WTC11 (cell line): ENCODE results near the gene OSBP2. TPM values are rescaled to one million over a fixed set of nuclear protein-coding genes. Genes with fewer than 3 reads are reported as not detected.

Experiments used
- AR ChIP-seq: fragments of 250-450 bp; sonication (Bioruptor Pico); IDR thresholded peaks from 2 replicates; pipeline ENCODE4 v1.9.0; 2021; ENCODE audit warnings: mild to moderate bottlenecking
- ATF1 ChIP-seq: sonication (generic); formaldehyde crosslinking; IDR thresholded peaks from 2 replicates; pipeline ENCODE4 v1.8.1; 2023; ENCODE audit warnings: mild to moderate bottlenecking, moderate library complexity, missing genetic modification reagents
- MYBL2 ChIP-seq: sonication (generic); formaldehyde crosslinking; IDR thresholded peaks from 2 replicates; pipeline ENCODE4 v1.8.1; 2023; ENCODE audit warnings: mild to moderate bottlenecking, moderate library complexity, missing genetic modification reagents
- RELA ChIP-seq: sonication (generic); formaldehyde crosslinking; IDR thresholded peaks from 2 replicates; pipeline ENCODE4 v1.8.1; 2022; ENCODE audit warnings: missing genetic modification reagents, mild to moderate bottlenecking, borderline replicate concordance
- SOX15 ChIP-seq: fragments of 250-450 bp; sonication (Bioruptor Pico); IDR thresholded peaks from 2 replicates; pipeline ENCODE4 v1.9.0; 2021; ENCODE audit warnings: mild to moderate bottlenecking
- TEAD1 ChIP-seq: sonication (generic); formaldehyde crosslinking; IDR thresholded peaks from 2 replicates; pipeline ENCODE4 v1.8.0; 2022; ENCODE audit warnings: mild to moderate bottlenecking, missing genetic modification reagents
- TEAD4 ChIP-seq: sonication (generic); formaldehyde crosslinking; IDR thresholded peaks from 2 replicates; pipeline ENCODE4 v1.8.0; 2022; ENCODE audit warnings: mild to moderate bottlenecking, missing genetic modification reagents
- ZNF671 ChIP-seq: fragments of 250-450 bp; sonication (Bioruptor Pico); IDR thresholded peaks from 2 replicates; pipeline ENCODE4 v1.8.0; 2021; ENCODE audit warnings: mild to moderate bottlenecking
- total RNA-seq: library from RNA; stranded (reverse); gene quantifications from 3 replicates; pipeline ENCODE4 v1.2.3, GENCODE V29; 2021
- TF ChIP-seq, protein P1 (sequence below): sonication (generic); formaldehyde crosslinking; conservative IDR thresholded peaks from 2 replicates; pipeline ENCODE4 v1.8.1; 2023; ENCODE audit warnings: mild to moderate bottlenecking, low read depth, missing genetic modification reagents, moderate library complexity
- TF ChIP-seq, protein P2 (sequence below): sonication (generic); formaldehyde crosslinking; IDR thresholded peaks from 2 replicates; pipeline ENCODE4 v1.8.1; 2023; ENCODE audit warnings: mild to moderate bottlenecking, missing genetic modification reagents, borderline replicate concordance
- TF ChIP-seq, protein P3 (sequence below): sonication (generic); formaldehyde crosslinking; IDR thresholded peaks from 2 replicates; pipeline ENCODE4 v1.8.0; 2022; ENCODE audit warnings: mild to moderate bottlenecking, missing genetic modification reagents
- TF ChIP-seq, protein P4 (sequence below): sonication (generic); formaldehyde crosslinking; IDR thresholded peaks from 2 replicates; pipeline ENCODE4 v1.8.0; 2023; ENCODE audit warnings: missing genetic modification reagents, mild to moderate bottlenecking, borderline replicate concordance

OSBP2 gene
- total RNA-seq, 1 experiment from 2014 or later: 4.1 TPM

GRCh38 chr22:30752771-30753170, 58.1 kb downstream of the OSBP2 start (continued):
- TF ChIP-seq, protein P1, sequence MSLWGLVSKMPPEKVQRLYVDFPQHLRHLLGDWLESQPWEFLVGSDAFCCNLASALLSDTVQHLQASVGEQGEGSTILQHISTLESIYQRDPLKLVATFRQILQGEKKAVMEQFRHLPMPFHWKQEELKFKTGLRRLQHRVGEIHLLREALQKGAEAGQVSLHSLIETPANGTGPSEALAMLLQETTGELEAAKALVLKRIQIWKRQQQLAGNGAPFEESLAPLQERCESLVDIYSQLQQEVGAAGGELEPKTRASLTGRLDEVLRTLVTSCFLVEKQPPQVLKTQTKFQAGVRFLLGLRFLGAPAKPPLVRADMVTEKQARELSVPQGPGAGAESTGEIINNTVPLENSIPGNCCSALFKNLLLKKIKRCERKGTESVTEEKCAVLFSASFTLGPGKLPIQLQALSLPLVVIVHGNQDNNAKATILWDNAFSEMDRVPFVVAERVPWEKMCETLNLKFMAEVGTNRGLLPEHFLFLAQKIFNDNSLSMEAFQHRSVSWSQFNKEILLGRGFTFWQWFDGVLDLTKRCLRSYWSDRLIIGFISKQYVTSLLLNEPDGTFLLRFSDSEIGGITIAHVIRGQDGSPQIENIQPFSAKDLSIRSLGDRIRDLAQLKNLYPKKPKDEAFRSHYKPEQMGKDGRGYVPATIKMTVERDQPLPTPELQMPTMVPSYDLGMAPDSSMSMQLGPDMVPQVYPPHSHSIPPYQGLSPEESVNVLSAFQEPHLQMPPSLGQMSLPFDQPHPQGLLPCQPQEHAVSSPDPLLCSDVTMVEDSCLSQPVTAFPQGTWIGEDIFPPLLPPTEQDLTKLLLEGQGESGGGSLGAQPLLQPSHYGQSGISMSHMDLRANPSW: no peak
- no peak for TF ChIP-seq ZNF671 (CRISPR knock-in tag)
- no peak for TF ChIP-seq SOX15 (CRISPR knock-in tag)
- no peak for TF ChIP-seq TEAD4 (CRISPR knock-in tag)
- TF ChIP-seq, protein P2, sequence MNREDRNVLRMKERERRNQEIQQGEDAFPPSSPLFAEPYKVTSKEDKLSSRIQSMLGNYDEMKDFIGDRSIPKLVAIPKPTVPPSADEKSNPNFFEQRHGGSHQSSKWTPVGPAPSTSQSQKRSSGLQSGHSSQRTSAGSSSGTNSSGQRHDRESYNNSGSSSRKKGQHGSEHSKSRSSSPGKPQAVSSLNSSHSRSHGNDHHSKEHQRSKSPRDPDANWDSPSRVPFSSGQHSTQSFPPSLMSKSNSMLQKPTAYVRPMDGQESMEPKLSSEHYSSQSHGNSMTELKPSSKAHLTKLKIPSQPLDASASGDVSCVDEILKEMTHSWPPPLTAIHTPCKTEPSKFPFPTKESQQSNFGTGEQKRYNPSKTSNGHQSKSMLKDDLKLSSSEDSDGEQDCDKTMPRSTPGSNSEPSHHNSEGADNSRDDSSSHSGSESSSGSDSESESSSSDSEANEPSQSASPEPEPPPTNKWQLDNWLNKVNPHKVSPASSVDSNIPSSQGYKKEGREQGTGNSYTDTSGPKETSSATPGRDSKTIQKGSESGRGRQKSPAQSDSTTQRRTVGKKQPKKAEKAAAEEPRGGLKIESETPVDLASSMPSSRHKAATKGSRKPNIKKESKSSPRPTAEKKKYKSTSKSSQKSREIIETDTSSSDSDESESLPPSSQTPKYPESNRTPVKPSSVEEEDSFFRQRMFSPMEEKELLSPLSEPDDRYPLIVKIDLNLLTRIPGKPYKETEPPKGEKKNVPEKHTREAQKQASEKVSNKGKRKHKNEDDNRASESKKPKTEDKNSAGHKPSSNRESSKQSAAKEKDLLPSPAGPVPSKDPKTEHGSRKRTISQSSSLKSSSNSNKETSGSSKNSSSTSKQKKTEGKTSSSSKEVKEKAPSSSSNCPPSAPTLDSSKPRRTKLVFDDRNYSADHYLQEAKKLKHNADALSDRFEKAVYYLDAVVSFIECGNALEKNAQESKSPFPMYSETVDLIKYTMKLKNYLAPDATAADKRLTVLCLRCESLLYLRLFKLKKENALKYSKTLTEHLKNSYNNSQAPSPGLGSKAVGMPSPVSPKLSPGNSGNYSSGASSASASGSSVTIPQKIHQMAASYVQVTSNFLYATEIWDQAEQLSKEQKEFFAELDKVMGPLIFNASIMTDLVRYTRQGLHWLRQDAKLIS (CRISPR knock-in tag): no peak
- no peak for TF ChIP-seq AR (CRISPR knock-in tag)
- no peak for TF ChIP-seq ATF1 (CRISPR knock-in tag)
- TF ChIP-seq MYBL2 (CRISPR knock-in tag): no peak
- TF ChIP-seq, protein P3, sequence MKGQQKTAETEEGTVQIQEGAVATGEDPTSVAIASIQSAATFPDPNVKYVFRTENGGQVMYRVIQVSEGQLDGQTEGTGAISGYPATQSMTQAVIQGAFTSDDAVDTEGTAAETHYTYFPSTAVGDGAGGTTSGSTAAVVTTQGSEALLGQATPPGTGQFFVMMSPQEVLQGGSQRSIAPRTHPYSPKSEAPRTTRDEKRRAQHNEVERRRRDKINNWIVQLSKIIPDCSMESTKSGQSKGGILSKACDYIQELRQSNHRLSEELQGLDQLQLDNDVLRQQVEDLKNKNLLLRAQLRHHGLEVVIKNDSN (CRISPR knock-in tag): no peak
- no peak for TF ChIP-seq RELA (CRISPR knock-in tag)
- TF ChIP-seq TEAD1 (CRISPR knock-in tag): no peak
- TF ChIP-seq, protein P4, sequence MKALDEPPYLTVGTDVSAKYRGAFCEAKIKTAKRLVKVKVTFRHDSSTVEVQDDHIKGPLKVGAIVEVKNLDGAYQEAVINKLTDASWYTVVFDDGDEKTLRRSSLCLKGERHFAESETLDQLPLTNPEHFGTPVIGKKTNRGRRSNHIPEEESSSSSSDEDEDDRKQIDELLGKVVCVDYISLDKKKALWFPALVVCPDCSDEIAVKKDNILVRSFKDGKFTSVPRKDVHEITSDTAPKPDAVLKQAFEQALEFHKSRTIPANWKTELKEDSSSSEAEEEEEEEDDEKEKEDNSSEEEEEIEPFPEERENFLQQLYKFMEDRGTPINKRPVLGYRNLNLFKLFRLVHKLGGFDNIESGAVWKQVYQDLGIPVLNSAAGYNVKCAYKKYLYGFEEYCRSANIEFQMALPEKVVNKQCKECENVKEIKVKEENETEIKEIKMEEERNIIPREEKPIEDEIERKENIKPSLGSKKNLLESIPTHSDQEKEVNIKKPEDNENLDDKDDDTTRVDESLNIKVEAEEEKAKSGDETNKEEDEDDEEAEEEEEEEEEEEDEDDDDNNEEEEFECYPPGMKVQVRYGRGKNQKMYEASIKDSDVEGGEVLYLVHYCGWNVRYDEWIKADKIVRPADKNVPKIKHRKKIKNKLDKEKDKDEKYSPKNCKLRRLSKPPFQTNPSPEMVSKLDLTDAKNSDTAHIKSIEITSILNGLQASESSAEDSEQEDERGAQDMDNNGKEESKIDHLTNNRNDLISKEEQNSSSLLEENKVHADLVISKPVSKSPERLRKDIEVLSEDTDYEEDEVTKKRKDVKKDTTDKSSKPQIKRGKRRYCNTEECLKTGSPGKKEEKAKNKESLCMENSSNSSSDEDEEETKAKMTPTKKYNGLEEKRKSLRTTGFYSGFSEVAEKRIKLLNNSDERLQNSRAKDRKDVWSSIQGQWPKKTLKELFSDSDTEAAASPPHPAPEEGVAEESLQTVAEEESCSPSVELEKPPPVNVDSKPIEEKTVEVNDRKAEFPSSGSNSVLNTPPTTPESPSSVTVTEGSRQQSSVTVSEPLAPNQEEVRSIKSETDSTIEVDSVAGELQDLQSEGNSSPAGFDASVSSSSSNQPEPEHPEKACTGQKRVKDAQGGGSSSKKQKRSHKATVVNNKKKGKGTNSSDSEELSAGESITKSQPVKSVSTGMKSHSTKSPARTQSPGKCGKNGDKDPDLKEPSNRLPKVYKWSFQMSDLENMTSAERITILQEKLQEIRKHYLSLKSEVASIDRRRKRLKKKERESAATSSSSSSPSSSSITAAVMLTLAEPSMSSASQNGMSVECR (CRISPR knock-in tag): no peak
